Astrocyte (in vitro differentiated cells and primary cell): Measurements from ENCODE around the gene MAP3K21.

Experiments used
- EZH2 ChIP-seq: IDR thresholded peaks from 2 replicates; pipeline ENCODE4 v1.6.1; 2012; ENCODE audit warnings: mild to moderate bottlenecking, low read length, inconsistent platforms; ENCODE audit not compliant: insufficient read depth
- TF ChIP-seq, protein P1 (sequence below): IDR thresholded peaks from 2 replicates; pipeline ENCODE4 v1.5.1; 2011; ENCODE audit warnings: low read depth, mild to moderate bottlenecking, inconsistent platforms, low read length, moderate library complexity; ENCODE audit not compliant: insufficient read depth

DNA sequence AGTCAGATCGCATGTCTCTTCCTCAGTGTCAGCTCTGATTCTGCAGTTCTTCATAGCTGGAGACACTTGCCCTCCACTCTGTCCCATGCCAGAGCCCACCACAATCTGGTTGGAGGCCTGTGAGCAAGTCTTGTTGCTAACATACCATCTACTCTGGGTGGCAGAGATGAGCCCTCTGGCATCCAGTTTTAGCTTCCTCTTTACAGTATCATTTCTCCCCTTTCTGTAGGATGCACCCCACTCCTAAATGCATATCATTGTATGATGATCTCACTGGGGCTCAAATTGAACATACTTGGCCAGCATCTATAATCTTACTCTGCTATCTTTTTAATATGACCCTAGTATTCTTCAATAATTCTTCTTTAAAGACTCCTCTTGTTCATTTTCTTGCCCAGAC, 48.9 kb upstream of the MAP3K21 start:
- TF ChIP-seq, protein P1, sequence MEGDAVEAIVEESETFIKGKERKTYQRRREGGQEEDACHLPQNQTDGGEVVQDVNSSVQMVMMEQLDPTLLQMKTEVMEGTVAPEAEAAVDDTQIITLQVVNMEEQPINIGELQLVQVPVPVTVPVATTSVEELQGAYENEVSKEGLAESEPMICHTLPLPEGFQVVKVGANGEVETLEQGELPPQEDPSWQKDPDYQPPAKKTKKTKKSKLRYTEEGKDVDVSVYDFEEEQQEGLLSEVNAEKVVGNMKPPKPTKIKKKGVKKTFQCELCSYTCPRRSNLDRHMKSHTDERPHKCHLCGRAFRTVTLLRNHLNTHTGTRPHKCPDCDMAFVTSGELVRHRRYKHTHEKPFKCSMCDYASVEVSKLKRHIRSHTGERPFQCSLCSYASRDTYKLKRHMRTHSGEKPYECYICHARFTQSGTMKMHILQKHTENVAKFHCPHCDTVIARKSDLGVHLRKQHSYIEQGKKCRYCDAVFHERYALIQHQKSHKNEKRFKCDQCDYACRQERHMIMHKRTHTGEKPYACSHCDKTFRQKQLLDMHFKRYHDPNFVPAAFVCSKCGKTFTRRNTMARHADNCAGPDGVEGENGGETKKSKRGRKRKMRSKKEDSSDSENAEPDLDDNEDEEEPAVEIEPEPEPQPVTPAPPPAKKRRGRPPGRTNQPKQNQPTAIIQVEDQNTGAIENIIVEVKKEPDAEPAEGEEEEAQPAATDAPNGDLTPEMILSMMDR: no peak
- TF ChIP-seq EZH2: no peak
